ENCODE data around the gene PYDC1.

The PYDC1 gene

GRCh38 chr16:31194898-31195297 lies 22.0 kb downstream of the PYDC1 start:
- Histone ChIP-seq H3K36me3 (ENCODE audit: control insufficient read depth, insufficient read depth, low read length) (peaks cover 40% of the 10 kb centered on the region), H3K4me3 (replicated peaks; ENCODE audit: low read depth, low read length) (no peak overlapping the region), H3K27me3 (replicated peaks; ENCODE audit: control insufficient read depth, insufficient read depth, low read length) (no peaks in the 10 kb centered on the region)
- no peak for TF ChIP-seq CTCF (IDR thresholded peaks at IDR 0.05; ENCODE audit: insufficient read depth, low read length, poor library complexity, severe bottlenecking)
- no peak for DNase-seq (ENCODE audit: extremely low read depth, insufficient read length)

DNA sequence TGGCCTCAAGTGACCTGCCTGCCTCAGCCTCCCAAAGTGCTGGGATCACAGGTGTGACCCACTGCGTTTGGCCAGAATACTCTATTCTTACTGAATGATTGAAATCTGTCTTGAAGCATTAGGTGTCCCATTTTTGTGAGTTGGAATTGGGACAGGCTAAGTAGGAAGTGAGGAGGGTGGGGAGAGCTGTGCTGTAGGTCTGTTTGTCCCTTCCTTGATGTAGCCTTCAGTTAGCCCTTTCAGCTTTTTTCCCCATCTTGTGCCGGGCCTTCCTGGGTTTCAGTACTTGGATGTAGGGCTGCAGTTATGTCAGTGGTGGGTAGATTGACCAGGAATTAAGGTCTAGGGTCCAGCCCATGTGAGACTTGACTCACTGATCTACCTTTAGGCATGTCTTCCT lies 23.1 kb downstream of the PYDC1 start:
- no peak for TF ChIP-seq CTCF (IDR thresholded peaks at IDR 0.05; ENCODE audit: insufficient read depth, low read length, poor library complexity, severe bottlenecking)
- H3K36me3 ChIP-seq (ENCODE audit: control insufficient read depth, insufficient read depth, low read length): peaks cover 41% of the 10 kb centered on the region
- no peaks in the 10 kb centered on the region for H3K27me3 ChIP-seq (replicated peaks; ENCODE audit: control insufficient read depth, insufficient read depth, low read length)
- no peak overlapping the region for H3K4me3 ChIP-seq (replicated peaks; ENCODE audit: low read depth, low read length)
- DNase-seq (ENCODE audit: extremely low read depth, insufficient read length): no peak

DNA sequence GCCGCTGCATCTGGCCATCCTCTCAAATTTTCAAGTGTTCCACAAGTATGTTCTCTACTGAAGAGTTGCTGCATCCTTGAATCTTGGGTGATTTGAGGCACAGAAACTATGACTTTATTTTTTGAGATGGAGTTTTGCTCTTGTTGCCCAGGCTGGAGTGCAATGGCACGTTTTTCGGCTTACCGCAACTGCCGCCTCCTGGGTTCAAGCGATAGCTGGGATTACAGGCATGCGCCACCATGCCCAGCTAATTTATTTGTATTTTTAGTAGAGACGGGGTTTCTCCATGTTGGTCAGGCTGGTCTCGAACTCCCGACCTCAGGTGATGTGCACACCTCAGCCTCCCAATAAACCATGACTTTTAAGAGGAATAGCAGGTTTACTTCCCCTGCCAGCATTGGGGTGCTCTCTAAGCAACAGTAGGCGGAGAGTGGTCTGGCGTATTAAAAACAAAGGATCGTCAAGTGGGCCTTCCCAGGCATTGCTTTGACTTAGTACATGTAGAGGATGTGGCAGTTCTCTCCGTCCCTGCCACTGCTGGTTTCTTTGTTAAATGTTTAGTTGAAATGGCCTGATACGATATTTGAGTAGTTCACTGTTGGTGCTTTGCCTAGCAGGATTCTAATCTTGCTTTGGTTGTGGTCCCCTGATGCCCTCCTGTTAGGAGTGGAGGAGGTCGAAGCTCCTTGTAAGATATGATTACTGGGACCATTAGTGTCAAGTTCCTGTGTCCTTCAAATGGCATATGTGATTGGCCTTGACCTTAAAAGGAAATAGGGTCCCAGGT lies 23.9 kb downstream of the PYDC1 start:
- no peak for DNase-seq (ENCODE audit: extremely low read depth, insufficient read length)
- no peaks in the 10 kb centered on the region for H3K27me3 ChIP-seq (replicated peaks; ENCODE audit: control insufficient read depth, insufficient read depth, low read length)
- no peak for TF ChIP-seq CTCF (IDR thresholded peaks at IDR 0.05; ENCODE audit: insufficient read depth, low read length, poor library complexity, severe bottlenecking)
- H3K36me3 ChIP-seq (ENCODE audit: control insufficient read depth, insufficient read depth, low read length): peaks cover 46% of the 10 kb centered on the region
- no peak overlapping the region for H3K4me3 ChIP-seq (replicated peaks; ENCODE audit: low read depth, low read length)

DNA sequence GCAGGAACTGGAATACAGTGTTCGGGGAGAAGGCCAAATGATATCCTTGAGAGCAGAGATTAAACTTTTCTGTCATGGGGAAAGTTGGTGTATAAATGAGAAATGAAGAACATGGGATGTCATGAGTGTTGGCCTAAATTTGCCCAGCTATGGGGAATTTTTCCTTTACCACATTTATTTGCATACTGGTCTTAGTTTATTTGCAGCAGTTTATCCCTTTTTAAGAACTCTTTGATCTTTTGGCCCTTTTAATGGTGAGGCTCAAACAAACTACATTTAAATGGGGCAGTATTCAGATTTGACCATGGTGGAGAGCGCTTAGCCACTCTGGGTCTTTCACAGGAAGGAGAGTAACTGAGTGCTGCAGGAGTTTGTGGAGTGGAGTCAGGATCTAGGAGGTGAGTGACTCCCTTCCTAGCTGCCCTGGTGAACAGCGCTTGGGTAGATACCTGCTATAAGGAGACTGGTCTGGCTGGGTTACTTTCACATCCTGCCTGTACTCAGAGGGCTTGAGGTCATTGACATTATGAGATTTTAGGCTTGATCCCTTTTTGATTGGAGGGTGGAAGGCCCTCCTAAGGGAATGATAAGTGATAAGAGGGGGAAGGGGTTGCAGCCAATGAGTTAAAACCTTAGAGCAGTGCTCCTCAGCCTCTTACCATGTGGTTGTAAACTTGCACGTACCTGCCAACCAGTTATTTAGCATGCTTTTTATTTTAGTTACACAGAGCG lies 25.1 kb downstream of the PYDC1 start:
- peaks cover 54% of the 10 kb centered on the region for H3K36me3 ChIP-seq (ENCODE audit: control insufficient read depth, insufficient read depth, low read length)
- no peak for TF ChIP-seq CTCF (IDR thresholded peaks at IDR 0.05; ENCODE audit: insufficient read depth, low read length, poor library complexity, severe bottlenecking)

DNA sequence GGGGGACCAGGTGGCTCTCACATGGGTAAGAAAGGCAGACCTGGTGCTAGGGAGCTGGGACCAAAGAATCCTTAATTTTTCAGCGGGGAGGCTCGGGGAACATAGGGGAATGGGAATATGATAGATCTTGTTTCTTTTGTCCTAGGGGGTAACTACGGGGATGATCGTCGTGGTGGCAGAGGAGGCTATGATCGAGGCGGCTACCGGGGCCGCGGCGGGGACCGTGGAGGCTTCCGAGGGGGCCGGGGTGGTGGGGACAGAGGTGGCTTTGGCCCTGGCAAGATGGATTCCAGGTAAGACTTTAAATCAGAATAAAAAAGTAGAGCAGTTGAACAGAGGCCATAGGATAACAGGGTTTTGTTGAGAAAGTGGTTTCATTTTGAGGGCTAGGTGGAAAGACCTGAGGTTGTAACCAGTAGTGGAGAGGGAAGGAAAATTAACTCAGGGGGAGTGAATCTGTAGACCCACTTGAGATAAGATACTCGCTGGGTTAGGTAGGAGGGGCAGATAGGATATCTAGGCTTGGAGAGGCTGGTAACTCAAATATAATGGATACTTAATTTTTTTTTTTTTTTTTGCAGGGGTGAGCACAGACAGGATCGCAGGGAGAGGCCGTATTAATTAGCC lies 26.0 kb downstream of the PYDC1 start:
- no peak overlapping the region for H3K4me3 ChIP-seq (replicated peaks; ENCODE audit: low read depth, low read length)
- H3K36me3 ChIP-seq (ENCODE audit: control insufficient read depth, insufficient read depth, low read length): peaks cover 61% of the 10 kb centered on the region
- no peak for DNase-seq (ENCODE audit: extremely low read depth, insufficient read length)
- no peak for TF ChIP-seq CTCF (IDR thresholded peaks at IDR 0.05; ENCODE audit: insufficient read depth, low read length, poor library complexity, severe bottlenecking)
- H3K27me3 ChIP-seq (replicated peaks; ENCODE audit: control insufficient read depth, insufficient read depth, low read length): no peaks in the 10 kb centered on the region

More for the DNA sequence above, 25.1 kb downstream of the PYDC1 start:
- no peaks in the 10 kb centered on the region for H3K27me3 ChIP-seq (replicated peaks; ENCODE audit: control insufficient read depth, insufficient read depth, low read length)
- DNase-seq (ENCODE audit: extremely low read depth, insufficient read length): no peak
- H3K4me3 ChIP-seq (replicated peaks; ENCODE audit: low read depth, low read length): no peak overlapping the region

All from GM06990 (cell line).